ENCODE results near the gene APOBEC3F. TPM values are rescaled to one million over a fixed set of nuclear protein-coding genes. Genes with fewer than 3 reads are reported as not detected.
"Not testable (repeated sequence)": the region's sequence is repeated elsewhere in the genome, so short reads cannot be mapped to it uniquely, and the experiment has no call there.

APOBEC3F gene
- total and polyA plus RNA-seq, 10 of the 15 experiments (the other 5 are each of a cell fraction or from before 2014, with no cell fraction given), result 7.4 to 29.1 (median 12.8) TPM

DNA sequence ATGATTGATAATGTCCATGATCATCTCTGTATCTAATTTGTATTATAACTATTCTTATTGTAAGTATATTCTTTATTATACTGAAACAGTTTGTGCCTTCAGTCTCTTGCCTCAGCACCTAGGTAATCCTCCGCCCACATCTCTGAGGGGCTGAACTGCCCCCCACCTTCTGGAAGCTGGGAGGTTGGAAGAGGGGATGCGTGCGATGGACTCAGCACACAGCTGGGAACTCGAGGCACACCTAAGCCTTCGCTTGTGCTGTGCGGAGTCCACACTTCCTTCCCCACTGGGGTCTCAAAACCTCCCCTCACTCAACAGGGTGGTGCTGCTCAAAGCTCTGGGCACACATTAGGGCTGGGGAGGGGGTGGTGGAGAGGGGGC lies 27.1 kb upstream of the APOBEC3F start:
- Histone ChIP-seq H3K4me2 (ENCODE audit: control insufficient read depth, insufficient read depth) (peak overlapping the region; percentile 71; the same call in 1 of the 2 replicates), H2AFZ (ENCODE audit: control insufficient read depth, low read depth, low read length) (peak overlapping the region; percentile 80), H3K79me2 (ENCODE audit: control insufficient read depth, insufficient read depth, low read length) (peaks cover 25% of the 10 kb centered on the region), H3K4me3 (peak overlapping the region; percentile 98), H3K9ac (ENCODE audit: control insufficient read depth, insufficient read depth, low read length) (peak overlapping the region; percentile 95), H3K27ac (ENCODE audit: control insufficient read depth, insufficient read depth) (peak overlapping the region; percentile 94)
- POLR2A ChIA-PET, result interaction anchor here (0.6 to 1.8 kb wide), 5 partner anchors 8 to 135 kb away, joined by 3 to 6 read pairs (median 4); no protein-coding TSS in a partner anchor
- H3K9me3 ChIP-seq (replicated peaks; ENCODE audit: control insufficient read depth, insufficient read depth, low read length); H3K27me3 ChIP-seq (replicated peaks in 1 of 2; ENCODE audit: control insufficient read depth in 2 of 2, insufficient read depth in 2 of 2, low read length in 1 of 2); DNase-seq (ENCODE audit: low read depth, low spot score); FAIRE-seq; H3K4me1 ChIP-seq (ENCODE audit: control insufficient read depth, insufficient read depth, low read length); H4K20me1 ChIP-seq (ENCODE audit: control insufficient read depth, insufficient read depth); in situ Hi-C loops (cut with MboI); intact Hi-C loops (cut with micrococcal nuclease; ENCODE audit: unreplicated experiment); ATAC-seq; H3K36me3 ChIP-seq (ENCODE audit: control insufficient read depth in 2 of 2, insufficient read depth in 2 of 2, low read length in 1 of 2): not testable (repeated sequence)
- TF ChIP-seq, protein P1, sequence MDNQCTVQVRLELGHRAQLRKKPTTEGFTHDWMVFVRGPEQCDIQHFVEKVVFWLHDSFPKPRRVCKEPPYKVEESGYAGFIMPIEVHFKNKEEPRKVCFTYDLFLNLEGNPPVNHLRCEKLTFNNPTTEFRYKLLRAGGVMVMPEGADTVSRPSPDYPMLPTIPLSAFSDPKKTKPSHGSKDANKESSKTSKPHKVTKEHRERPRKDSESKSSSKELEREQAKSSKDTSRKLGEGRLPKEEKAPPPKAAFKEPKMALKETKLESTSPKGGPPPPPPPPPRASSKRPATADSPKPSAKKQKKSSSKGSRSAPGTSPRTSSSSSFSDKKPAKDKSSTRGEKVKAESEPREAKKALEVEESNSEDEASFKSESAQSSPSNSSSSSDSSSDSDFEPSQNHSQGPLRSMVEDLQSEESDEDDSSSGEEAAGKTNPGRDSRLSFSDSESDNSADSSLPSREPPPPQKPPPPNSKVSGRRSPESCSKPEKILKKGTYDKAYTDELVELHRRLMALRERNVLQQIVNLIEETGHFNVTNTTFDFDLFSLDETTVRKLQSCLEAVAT (IDR thresholded peaks at IDR 0.05), result 0 out of 2 replicates have a peak, but pooled peaks have one; percentile 12
- SMC1A ChIA-PET (ENCODE audit: uncharacterized antibody, unreplicated experiment), result interaction anchor here (0.7 to 3.1 kb wide), 7 partner anchors 10 to 160 kb away, joined by 3 to 8 read pairs (median 5); no protein-coding TSS in a partner anchor
- TSS peak; percentile 88 for BruUV-seq (replicated peaks)
- RAD21 ChIA-PET (ENCODE audit: unreplicated experiment), result interaction anchor here (0.6 to 3.0 kb wide), 6 partner anchors 9 to 143 kb away, joined by 3 to 12 read pairs (median 4); no protein-coding TSS in a partner anchor
- CTCF ChIA-PET, result interaction anchor here (0.7 to 2.6 kb wide), 10 partner anchors 10 to 304 kb away, joined by 3 to 18 read pairs (median 4); no protein-coding TSS in a partner anchor
- WGBS (ENCODE audit: insufficient coverage, insufficient replicate concordance, low lambda C conversion rate, missing lambda C conversion rate), result 25% methylated on average over 6 of the region's 6 CpGs

DNA sequence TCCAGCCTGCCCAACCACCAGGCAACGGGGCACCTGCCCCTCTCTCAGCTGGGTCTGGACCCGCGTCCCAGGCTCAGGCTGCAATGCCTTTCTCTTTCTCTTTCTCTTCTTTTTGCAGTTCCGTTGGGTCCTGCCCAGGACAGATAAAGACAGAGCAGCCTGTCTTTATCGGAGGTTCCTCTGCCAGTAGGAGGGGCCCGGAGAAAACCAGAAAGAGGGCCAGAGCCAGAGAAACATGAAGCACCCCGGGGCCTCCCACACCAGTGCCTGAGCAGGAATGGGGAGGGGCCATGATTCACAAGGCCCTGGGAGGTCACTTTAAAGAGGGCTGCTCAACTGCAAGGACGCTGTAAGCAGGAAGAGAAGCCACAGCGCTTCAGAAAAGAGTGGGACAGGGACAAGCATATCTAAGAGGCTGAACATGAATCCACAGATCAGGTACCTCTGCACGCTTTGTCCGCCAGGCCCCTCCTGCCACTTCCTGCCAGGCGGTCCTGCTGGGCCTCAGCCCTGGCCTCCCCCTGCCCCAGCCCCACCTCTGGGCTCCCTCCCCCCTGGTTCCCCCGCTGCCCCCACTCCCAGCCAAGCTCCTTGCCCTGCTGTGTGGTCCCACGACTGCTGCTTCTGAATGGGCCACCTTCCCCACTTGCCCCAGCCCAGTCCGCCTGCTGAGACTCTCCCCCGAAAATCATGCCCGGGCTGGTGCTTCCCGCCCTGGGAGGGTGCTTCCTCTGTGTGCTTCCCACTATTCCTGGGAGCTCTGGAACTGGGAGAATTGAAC lies 26.5 kb upstream of the APOBEC3F start, which contains the start of gene APOBEC3C:
TSS of gene APOBEC3C (plus strand) at position 316 of the 781 bp plus-strand sequence. CDS start at position 422, 106 bp downstream.
- RAD21 ChIA-PET (ENCODE audit: unreplicated experiment), result interaction anchor here (0.6 to 3.0 kb wide), 9 partner anchors 29 to 189 kb away, joined by 3 to 12 read pairs (median 4); no protein-coding TSS in a partner anchor
- FAIRE-seq (peak; percentile 87), DNase-seq (ENCODE audit: low read depth, low spot score) (peak; percentile 79), ATAC-seq (peak; percentile 97)
- no TSS peak for BruUV-seq (replicated peaks)
- H2AFZ ChIP-seq (ENCODE audit: control insufficient read depth, low read depth, low read length), result peak within 1 kb of the TSS; percentile 80
- peak within 1 kb of the TSS; percentile 95 for H3K9ac ChIP-seq (ENCODE audit: control insufficient read depth, insufficient read depth, low read length)
- intact Hi-C loops (cut with micrococcal nuclease; ENCODE audit: unreplicated experiment) (loop anchor here (2.0 kb wide), 2 partner anchors 53 to 103 kb away; no protein-coding TSS in a partner anchor), in situ Hi-C loops (cut with MboI) (no loop called here)
- CTCF ChIA-PET, result interaction anchor here (0.7 to 2.6 kb wide), 11 partner anchors 11 to 303 kb away, joined by 3 to 18 read pairs (median 4); no protein-coding TSS in a partner anchor
- H3K36me3 ChIP-seq (ENCODE audit: control insufficient read depth in 2 of 2, insufficient read depth in 2 of 2, low read length in 1 of 2), result peaks cover 0 to 4% of the 10 kb centered on the region in 2 experiments; a peak in 2 of 4 replicates
- H3K9me3 ChIP-seq (replicated peaks; ENCODE audit: control insufficient read depth, insufficient read depth, low read length), result no peaks in the 10 kb centered on the region
- no peaks in the 10 kb centered on the region for H4K20me1 ChIP-seq (ENCODE audit: control insufficient read depth, insufficient read depth)
- H3K79me2 ChIP-seq (ENCODE audit: control insufficient read depth, insufficient read depth, low read length), result peaks cover 25% of the 10 kb centered on the region
- H3K4me2 ChIP-seq (ENCODE audit: control insufficient read depth, insufficient read depth), result peak within 1 kb of the TSS; percentile 84
- H3K27me3 ChIP-seq (replicated peaks in 1 of 2; ENCODE audit: control insufficient read depth in 2 of 2, insufficient read depth in 2 of 2, low read length in 1 of 2), result no peaks in the 10 kb centered on the region
- POLR2A ChIA-PET, result interaction anchor here (0.6 to 1.8 kb wide), 9 partner anchors 8 to 134 kb away, joined by 3 to 7 read pairs (median 5); no protein-coding TSS in a partner anchor
- 1% methylated on average over 15 of the region's 18 CpGs for WGBS (ENCODE audit: insufficient coverage, insufficient replicate concordance, low lambda C conversion rate, missing lambda C conversion rate)
- H3K27ac ChIP-seq (ENCODE audit: control insufficient read depth, insufficient read depth), result peak within 1 kb of the TSS; percentile 94
- H3K4me1 ChIP-seq (ENCODE audit: control insufficient read depth, insufficient read depth, low read length), result peaks cover 6% of the 10 kb centered on the region
- peak within 1 kb of the TSS; percentile 98 for H3K4me3 ChIP-seq
- SMC1A ChIA-PET (ENCODE audit: uncharacterized antibody, unreplicated experiment), result interaction anchor here (0.7 to 3.1 kb wide), 8 partner anchors 11 to 160 kb away, joined by 3 to 8 read pairs (median 5); no protein-coding TSS in a partner anchor
- TF ChIP-seq ATF7 (IDR thresholded peaks at IDR 0.05; ENCODE audit: low read depth) (0 out of 2 replicates have a peak, but pooled peaks have one; percentile 19), TAF1 (IDR thresholded peaks at IDR 0.05; ENCODE audit: borderline replicate concordance, low read depth, low read length) (peak; percentile 74; the same call in 1 of the 2 replicates), CBX3 (IDR thresholded peaks at IDR 0.05; ENCODE audit: borderline replicate concordance, low read depth) (no peak), POLR2A (IDR thresholded peaks at IDR 0.05; ENCODE audit: low read depth, low read length) (peak; percentile 79), E2F8 (IDR thresholded peaks at IDR 0.05; ENCODE audit: low read depth, partially characterized antibody) (no peak), TCF3 (IDR thresholded peaks at IDR 0.05; ENCODE audit: borderline replicate concordance, insufficient read depth, low read depth, low read length) (0 out of 2 replicates have a peak, but pooled peaks have one; percentile 8), GATAD2B (conservative IDR thresholded peaks at IDR 0.05; ENCODE audit: low read depth) (0 out of 2 replicates have a peak, but pooled peaks have one; percentile 56), BRCA1 (IDR thresholded peaks at IDR 0.05; ENCODE audit: low read depth, low read length) (no peak)
